Endometrium (tissue), 2 donors: Measurements from ENCODE around the gene RNF151.

Source experiments
- FAIRE-seq: peaks from 2 replicates; lab custom pipeline; 2012; peaks lifted over from hg19 to GRCh38; lab: Jason Lieb, UNC
- donor health status: control.
- donor health status: control.

The RNF151 gene

GRCh38 chr16:1992704-1993317 lies 26.2 kb downstream of the RNF151 start:
- FAIRE-seq = no peak

GRCh38 chr16:1993731-1994131 lies 27.1 kb downstream of the RNF151 start:
- no peak for FAIRE-seq

GRCh38 chr16:1997494-1998359 lies 31.1 kb downstream of the RNF151 start:
- peak; percentile 93 for FAIRE-seq

- FAIRE-seq = no peak
Measured at GRCh38 chr16:1998360-1998835, 31.7 kb downstream of the RNF151 start.

- no peak for FAIRE-seq
Measured at GRCh38 chr16:1998852-1999801, 32.5 kb downstream of the RNF151 start.

- no peak for FAIRE-seq
Measured at GRCh38 chr16:1999866-2000514, 33.3 kb downstream of the RNF151 start.

- no peak for FAIRE-seq
Measured at GRCh38 chr16:2001035-2001434, 34.4 kb downstream of the RNF151 start.

- FAIRE-seq = no peak
Measured at GRCh38 chr16:2001456-2002355, 35.0 kb downstream of the RNF151 start.

- no peak for FAIRE-seq
Measured at GRCh38 chr16:2002406-2003230, 36.0 kb downstream of the RNF151 start.

- no peak for FAIRE-seq
Measured at GRCh38 chr16:2003231-2003826, 36.7 kb downstream of the RNF151 start.

- no peak for FAIRE-seq
Measured at GRCh38 chr16:2003827-2004641, 37.4 kb downstream of the RNF151 start.

- FAIRE-seq = no peak
Measured at GRCh38 chr16:2004795-2005517, 38.3 kb downstream of the RNF151 start.

GRCh38 chr16:2005646-2006045 lies 39.0 kb downstream of the RNF151 start:
- FAIRE-seq = no peak

- no peak for FAIRE-seq
Measured at GRCh38 chr16:2006317-2006716, 39.7 kb downstream of the RNF151 start.

- FAIRE-seq = no peak
Measured at GRCh38 chr16:2007081-2007836, 40.6 kb downstream of the RNF151 start.

- no peak for FAIRE-seq
Measured at GRCh38 chr16:2008009-2008526, 41.4 kb downstream of the RNF151 start.

GRCh38 chr16:2008631-2009163 lies 42.0 kb downstream of the RNF151 start:
- FAIRE-seq = no peak
